ENCODE results near the gene FAM32A.
"Not testable (repeated sequence)": the region's sequence is repeated elsewhere in the genome, so short reads cannot be mapped to it uniquely, and the experiment has no call there.

FAM32A gene

GRCh38 chr19:16164222-16164890 lies 20.9 kb upstream of the FAM32A start:
- DNase-seq, result no peak

- no peak for DNase-seq
These were observed 18.8 kb upstream of the FAM32A start for GRCh38 chr19:16166417-16166816.

- no peak for DNase-seq
These were observed 18.2 kb upstream of the FAM32A start for GRCh38 chr19:16167055-16167454.

- no peak for DNase-seq
These were observed 16.6 kb upstream of the FAM32A start for GRCh38 chr19:16168465-16169081.

GRCh38 chr19:16170134-16170533 lies 15.1 kb upstream of the FAM32A start:
- DNase-seq, result no peak

- no peak for DNase-seq
These were observed 9.3 kb upstream of the FAM32A start for GRCh38 chr19:16175954-16176353.

- DNase-seq, result not testable (repeated sequence)
These were observed 6.3 kb upstream of the FAM32A start for GRCh38 chr19:16178866-16179265.

GRCh38 chr19:16180611-16181010 lies 4.6 kb upstream of the FAM32A start:
- DNase-seq, result no peak

- no peak for DNase-seq
These were observed 516 bp upstream of the FAM32A start for GRCh38 chr19:16184665-16185122.

GRCh38 chr19:16185768-16186123 lies 536 bp downstream of the FAM32A start:
- DNase-seq, result peak; percentile 21

GRCh38 chr19:16188521-16188920 lies 3.3 kb downstream of the FAM32A start:
- DNase-seq, result no peak

GRCh38 chr19:16190198-16190597 lies 5.0 kb downstream of the FAM32A start:
- no peak for DNase-seq

- DNase-seq, result no peak
These were observed 5.5 kb downstream of the FAM32A start for GRCh38 chr19:16190736-16191135.

GRCh38 chr19:16191216-16191908 lies 6.2 kb downstream of the FAM32A start:
- DNase-seq, result no peak

GRCh38 chr19:16193466-16193865 lies 8.3 kb downstream of the FAM32A start:
- no peak for DNase-seq

- DNase-seq, result no peak
These were observed 12.0 kb downstream of the FAM32A start for GRCh38 chr19:16197188-16197621.

- DNase-seq, result peak; percentile 98
These were observed 12.6 kb downstream of the FAM32A start, which contains the start of gene AP1M1 for GRCh38 chr19:16197622-16198369. TSS of gene AP1M1 (plus strand) at chr19:16197911. CDS start at chr19:16198027, 116 bp downstream.

GRCh38 chr19:16198370-16198651 lies 13.1 kb downstream of the FAM32A start:
- DNase-seq, result no peak

GRCh38 chr19:16199275-16199932 lies 14.2 kb downstream of the FAM32A start:
- DNase-seq, result no peak

- no peak for DNase-seq
These were observed 15.1 kb downstream of the FAM32A start for GRCh38 chr19:16200038-16201010.

GRCh38 chr19:16201011-16201391 lies 15.8 kb downstream of the FAM32A start:
- DNase-seq, result no peak
